ENCODE measurements around the gene MYO3A.

Gene MYO3A

GRCh38 chr10:26199841-26200240 is 265.8 kb downstream of the MYO3A start:
- H3K27ac Mint-ChIP-seq = no peak overlapping the region
- no peak overlapping the region for H3K4me3 Mint-ChIP-seq
- no peaks in the 10 kb centered on the region for H3K9me3 Mint-ChIP-seq
- no peak for DNase-seq
- peaks cover 12% of the 10 kb centered on the region for H3K27me3 Mint-ChIP-seq
- no peaks in the 10 kb centered on the region for H3K4me1 Mint-ChIP-seq (ENCODE audit: low read depth)
- H3K36me3 Mint-ChIP-seq (ENCODE audit: low read depth) = no peaks in the 10 kb centered on the region

GRCh38 chr10:26205223-26205622 is 271.2 kb downstream of the MYO3A start:
- H3K36me3 Mint-ChIP-seq (ENCODE audit: low read depth) = no peaks in the 10 kb centered on the region
- H3K9me3 Mint-ChIP-seq = no peaks in the 10 kb centered on the region
- no peak for DNase-seq
- H3K27me3 Mint-ChIP-seq = peaks cover 17% of the 10 kb centered on the region
- no peak overlapping the region for H3K4me3 Mint-ChIP-seq
- H3K27ac Mint-ChIP-seq = no peak overlapping the region
- H3K4me1 Mint-ChIP-seq (ENCODE audit: low read depth) = no peaks in the 10 kb centered on the region

GRCh38 chr10:26211781-26212444 is 277.9 kb downstream of the MYO3A start:
- H3K4me1 Mint-ChIP-seq (ENCODE audit: low read depth) = peaks cover 29% of the 10 kb centered on the region
- peaks cover 54% of the 10 kb centered on the region for H3K27me3 Mint-ChIP-seq
- no peak for DNase-seq
- H3K27ac Mint-ChIP-seq = no peak overlapping the region
- H3K9me3 Mint-ChIP-seq = no peaks in the 10 kb centered on the region
- H3K36me3 Mint-ChIP-seq (ENCODE audit: low read depth) = no peaks in the 10 kb centered on the region
- H3K4me3 Mint-ChIP-seq = no peak overlapping the region

- Mint-ChIP-seq H3K36me3 (ENCODE audit: low read depth) (no peaks in the 10 kb centered on the region), H3K27me3 (peaks cover 60% of the 10 kb centered on the region), H3K9me3 (no peaks in the 10 kb centered on the region), H3K4me1 (ENCODE audit: low read depth) (peaks cover 34% of the 10 kb centered on the region), H3K4me3 (no peak overlapping the region), H3K27ac (no peak overlapping the region)
- DNase-seq = no peak
Observed at GRCh38 chr10:26212511-26212910, 278.5 kb downstream of the MYO3A start.

- Mint-ChIP-seq H3K27ac (no peak overlapping the region), H3K4me1 (ENCODE audit: low read depth) (peaks cover 37% of the 10 kb centered on the region), H3K27me3 (peaks cover 65% of the 10 kb centered on the region), H3K9me3 (no peaks in the 10 kb centered on the region), H3K36me3 (ENCODE audit: low read depth) (no peaks in the 10 kb centered on the region), H3K4me3 (no peak overlapping the region)
- DNase-seq = no peak
Observed at GRCh38 chr10:26213157-26213800, 279.2 kb downstream of the MYO3A start.

GRCh38 chr10:26214004-26214403 is 280.0 kb downstream of the MYO3A start:
- Mint-ChIP-seq H3K4me1 (ENCODE audit: low read depth) (peaks cover 44% of the 10 kb centered on the region), H3K9me3 (no peaks in the 10 kb centered on the region), H3K27me3 (peaks cover 73% of the 10 kb centered on the region), H3K36me3 (ENCODE audit: low read depth) (no peaks in the 10 kb centered on the region), H3K27ac (no peak overlapping the region), H3K4me3 (no peak overlapping the region)
- DNase-seq = no peak

- no peaks in the 10 kb centered on the region for H3K9me3 Mint-ChIP-seq
Observed at GRCh38 chr10:26214551-26215395, 280.7 kb downstream of the MYO3A start.

GRCh38 chr10:26215396-26215934 is 281.4 kb downstream of the MYO3A start:
- Mint-ChIP-seq H3K27ac (no peak overlapping the region), H3K9me3 (no peaks in the 10 kb centered on the region), H3K36me3 (ENCODE audit: low read depth) (no peaks in the 10 kb centered on the region), H3K4me1 (ENCODE audit: low read depth) (peaks cover 44% of the 10 kb centered on the region), H3K4me3 (peak overlapping the region; percentile 31), H3K27me3 (peaks cover 86% of the 10 kb centered on the region)
- DNase-seq = no peak

More at GRCh38 chr10:26214551-26215395, 280.7 kb downstream of the MYO3A start:
- peak overlapping the region; percentile 31 for H3K4me3 Mint-ChIP-seq
- H3K36me3 Mint-ChIP-seq (ENCODE audit: low read depth) = no peaks in the 10 kb centered on the region
- no peak overlapping the region for H3K27ac Mint-ChIP-seq
- peaks cover 79% of the 10 kb centered on the region for H3K27me3 Mint-ChIP-seq
- no peak for DNase-seq
- peaks cover 44% of the 10 kb centered on the region for H3K4me1 Mint-ChIP-seq (ENCODE audit: low read depth)

- DNase-seq = peak; percentile 60
- no peaks in the 10 kb centered on the region for H3K36me3 Mint-ChIP-seq (ENCODE audit: low read depth)
- H3K4me3 Mint-ChIP-seq = peak overlapping the region; percentile 31
- H3K27ac Mint-ChIP-seq = no peak overlapping the region
- H3K9me3 Mint-ChIP-seq = no peaks in the 10 kb centered on the region
- peaks cover 44% of the 10 kb centered on the region for H3K4me1 Mint-ChIP-seq (ENCODE audit: low read depth)
- peaks cover 92% of the 10 kb centered on the region for H3K27me3 Mint-ChIP-seq
Observed at GRCh38 chr10:26215935-26216584, 282.0 kb downstream of the MYO3A start.

- H3K9me3 Mint-ChIP-seq = no peaks in the 10 kb centered on the region
- H3K4me3 Mint-ChIP-seq = peak within 1 kb of the TSS; percentile 56
- peak; percentile 41 for DNase-seq
- peaks cover 95% of the 10 kb centered on the region for H3K27me3 Mint-ChIP-seq
- H3K27ac Mint-ChIP-seq = no peak within 1 kb of the TSS
- H3K36me3 Mint-ChIP-seq (ENCODE audit: low read depth) = no peaks in the 10 kb centered on the region
- H3K4me1 Mint-ChIP-seq (ENCODE audit: low read depth) = peaks cover 44% of the 10 kb centered on the region
Observed at GRCh38 chr10:26216585-26217395, 282.8 kb downstream of the MYO3A start, which contains the start of gene GAD2. GAD2 (plus strand) TSS chr10:26216774; CDS start chr10:26216810, 36 bp downstream.

- DNase-seq = peak; percentile 35
- Mint-ChIP-seq H3K27ac (no peak overlapping the region), H3K4me1 (ENCODE audit: low read depth) (peaks cover 42% of the 10 kb centered on the region), H3K9me3 (no peaks in the 10 kb centered on the region), H3K36me3 (ENCODE audit: low read depth) (no peaks in the 10 kb centered on the region), H3K27me3 (peaks cover 96% of the 10 kb centered on the region), H3K4me3 (peak overlapping the region; percentile 56)
Observed at GRCh38 chr10:26217396-26218086, 283.5 kb downstream of the MYO3A start.

- H3K36me3 Mint-ChIP-seq (ENCODE audit: low read depth) = no peaks in the 10 kb centered on the region
- H3K4me3 Mint-ChIP-seq = no peak overlapping the region
- no peaks in the 10 kb centered on the region for H3K9me3 Mint-ChIP-seq
- H3K27ac Mint-ChIP-seq = no peak overlapping the region
- H3K27me3 Mint-ChIP-seq = peaks cover 95% of the 10 kb centered on the region
- H3K4me1 Mint-ChIP-seq (ENCODE audit: low read depth) = peaks cover 36% of the 10 kb centered on the region
- no peak for DNase-seq
Observed at GRCh38 chr10:26219676-26220075, 285.6 kb downstream of the MYO3A start.

- Mint-ChIP-seq H3K36me3 (ENCODE audit: low read depth) (no peaks in the 10 kb centered on the region), H3K9me3 (no peaks in the 10 kb centered on the region), H3K27me3 (peaks cover 88% of the 10 kb centered on the region), H3K4me3 (no peak overlapping the region), H3K4me1 (ENCODE audit: low read depth) (peaks cover 24% of the 10 kb centered on the region), H3K27ac (no peak overlapping the region)
- DNase-seq = no peak
Observed at GRCh38 chr10:26220901-26221300, 286.9 kb downstream of the MYO3A start.

Data from activated T-cell treated with anti-CD3 and anti-CD28 coated beads, Interleukin-2, amount 50 U/mL, for 24 hours (primary cell).